WTC11 (cell line): ENCODE measurements around the gene CNTNAP2.

Source experiments
- AFF4 ChIP-seq: sonication (generic); formaldehyde crosslinking; IDR thresholded peaks from 2 replicates; pipeline ENCODE4 v1.8.1; 2023; ENCODE audit warnings: mild to moderate bottlenecking, missing genetic modification reagents, borderline replicate concordance
- ATF6 ChIP-seq: sonication (generic); formaldehyde crosslinking; IDR thresholded peaks from 2 replicates; pipeline ENCODE4 v1.8.1; 2023; ENCODE audit warnings: mild to moderate bottlenecking, missing genetic modification reagents
- CREB1 ChIP-seq: sonication (generic); formaldehyde crosslinking; IDR thresholded peaks from 2 replicates; pipeline ENCODE4 v1.8.0; 2023; ENCODE audit warnings: mild to moderate bottlenecking, missing genetic modification reagents
- CREM ChIP-seq: sonication (generic); formaldehyde crosslinking; IDR thresholded peaks from 2 replicates; pipeline ENCODE4 v1.8.1; 2022; ENCODE audit warnings: mild to moderate bottlenecking, missing genetic modification reagents, moderate library complexity
- CTCF ChIP-seq: fragments of 200-600 bp; IDR thresholded peaks from 2 replicates; pipeline ENCODE4 v1.8.0; 2022; ENCODE audit warnings: antibody characterized with exemption
- ESRRA ChIP-seq: sonication (generic); formaldehyde crosslinking; IDR thresholded peaks from 2 replicates; pipeline ENCODE4 v1.8.1; 2022; ENCODE audit warnings: mild to moderate bottlenecking, missing genetic modification reagents, borderline replicate concordance
- JUN ChIP-seq: sonication (generic); formaldehyde crosslinking; IDR thresholded peaks from 2 replicates; pipeline ENCODE4 v1.8.0; 2023; ENCODE audit warnings: mild to moderate bottlenecking, missing genetic modification reagents
- MLX ChIP-seq: sonication (generic); formaldehyde crosslinking; IDR thresholded peaks from 2 replicates; pipeline ENCODE4 v1.8.1; 2023; ENCODE audit warnings: mild to moderate bottlenecking, missing genetic modification reagents, moderate library complexity
- SP1 ChIP-seq: sonication (generic); formaldehyde crosslinking; conservative IDR thresholded peaks from 2 replicates; pipeline ENCODE4 v1.8.1; 2022; ENCODE audit warnings: missing genetic modification reagents
- USF1 ChIP-seq: sonication (generic); formaldehyde crosslinking; IDR thresholded peaks from 2 replicates; pipeline ENCODE4 v1.8.0; 2022; ENCODE audit warnings: mild to moderate bottlenecking, missing genetic modification reagents
- ZBTB21 ChIP-seq: sonication (generic); formaldehyde crosslinking; IDR thresholded peaks from 2 replicates; pipeline ENCODE4 v1.8.1; 2023; ENCODE audit warnings: mild to moderate bottlenecking, missing genetic modification reagents, borderline replicate concordance
- ZBTB43 ChIP-seq: sonication (generic); formaldehyde crosslinking; IDR thresholded peaks from 2 replicates; pipeline ENCODE4 v1.8.1; 2023; ENCODE audit warnings: mild to moderate bottlenecking, missing genetic modification reagents

GRCh38 chr7:148142660-148143248 is 2026.2 kb downstream of the CNTNAP2 start:
- TF ChIP-seq CTCF (peak; percentile 31; the same call in 1 of the 2 replicates), ESRRA (CRISPR knock-in tag) (no peak), CREM (CRISPR knock-in tag) (no peak), ZBTB21 (CRISPR knock-in tag) (no peak), SP1 (CRISPR knock-in tag) (no peak), CREB1 (CRISPR knock-in tag) (no peak), JUN (CRISPR knock-in tag) (no peak), USF1 (no peak), MLX (CRISPR knock-in tag) (no peak), ATF6 (CRISPR knock-in tag) (no peak), AFF4 (no peak), ZBTB43 (CRISPR knock-in tag) (no peak)
